Measurements from ENCODE around the gene ZCCHC8.

- TF ChIP-seq CTCF (optimal IDR thresholded peaks at IDR 0.05 in 1 of 3, IDR thresholded peaks at IDR 0.05 in 1 of 3, conservative IDR thresholded peaks at IDR 0.05 in 1 of 3; ENCODE audit: extremely low read depth in 1 of 3, insufficient read depth in 2 of 3, low read length in 3 of 3) (no peak), EZH2 (IDR thresholded peaks at IDR 0.05; ENCODE audit: low read length) (no peak)
Measured at GRCh38 chr12:122427403-122427802, 73.3 kb downstream of the ZCCHC8 start.
